Measurements from ENCODE around the gene TMX1.
A peak's percentile ranks its signal among the peaks of the same experiment; 100 is the strongest.
"Not testable (repeated sequence)": the region's sequence is repeated elsewhere in the genome, so short reads cannot be mapped to it uniquely, and the experiment has no call there.

TMX1 gene

GRCh38 chr14:51239813-51240803 is at the start of gene TMX1:
TSS of gene TMX1 (plus strand) at chr14:51240247. CDS start at chr14:51240293, 46 bp downstream.
- DNase-seq (ENCODE audit: low read depth, low spot score), result peak; percentile 99

- no peak for DNase-seq (ENCODE audit: low read depth, low spot score)
Observed at GRCh38 chr14:51201890-51202289, 38.2 kb upstream of the TMX1 start.

GRCh38 chr14:51202914-51203665 is 37.0 kb upstream of the TMX1 start:
- no peak for DNase-seq (ENCODE audit: low read depth, low spot score)

- DNase-seq (ENCODE audit: low read depth, low spot score), result no peak
Observed at GRCh38 chr14:51203881-51204280, 36.2 kb upstream of the TMX1 start.

GRCh38 chr14:51205486-51205885 is 34.6 kb upstream of the TMX1 start:
- DNase-seq (ENCODE audit: low read depth, low spot score), result no peak

GRCh38 chr14:51206462-51206861 is 33.6 kb upstream of the TMX1 start:
- DNase-seq (ENCODE audit: low read depth, low spot score), result no peak

- DNase-seq (ENCODE audit: low read depth, low spot score), result no peak
Observed at GRCh38 chr14:51207621-51208020, 32.4 kb upstream of the TMX1 start.

- no peak for DNase-seq (ENCODE audit: low read depth, low spot score)
Observed at GRCh38 chr14:51208982-51209381, 31.1 kb upstream of the TMX1 start.

- DNase-seq (ENCODE audit: low read depth, low spot score), result no peak
Observed at GRCh38 chr14:51209457-51209856, 30.6 kb upstream of the TMX1 start.

GRCh38 chr14:51210594-51210993 is 29.5 kb upstream of the TMX1 start:
- DNase-seq (ENCODE audit: low read depth, low spot score), result no peak

- no peak for DNase-seq (ENCODE audit: low read depth, low spot score)
Observed at GRCh38 chr14:51211149-51211548, 28.9 kb upstream of the TMX1 start.

GRCh38 chr14:51216602-51217001 is 23.4 kb upstream of the TMX1 start:
- no peak for DNase-seq (ENCODE audit: low read depth, low spot score)

GRCh38 chr14:51219473-51220448 is 20.3 kb upstream of the TMX1 start:
- DNase-seq (ENCODE audit: low read depth, low spot score), result no peak

GRCh38 chr14:51223463-51223862 is 16.6 kb upstream of the TMX1 start:
- not testable (repeated sequence) for DNase-seq (ENCODE audit: low read depth, low spot score)

- no peak for DNase-seq (ENCODE audit: low read depth, low spot score)
Observed at GRCh38 chr14:51224551-51224950, 15.5 kb upstream of the TMX1 start.

- DNase-seq (ENCODE audit: low read depth, low spot score), result no peak
Observed at GRCh38 chr14:51225751-51226150, 14.3 kb upstream of the TMX1 start.

- no peak for DNase-seq (ENCODE audit: low read depth, low spot score)
Observed at GRCh38 chr14:51228391-51228790, 11.7 kb upstream of the TMX1 start.

GRCh38 chr14:51228890-51229289 is 11.2 kb upstream of the TMX1 start:
- no peak for DNase-seq (ENCODE audit: low read depth, low spot score)

GRCh38 chr14:51236314-51236713 is 3.7 kb upstream of the TMX1 start:
- DNase-seq (ENCODE audit: low read depth, low spot score), result no peak

GRCh38 chr14:51240804-51241380 is 845 bp downstream of the TMX1 start:
- DNase-seq (ENCODE audit: low read depth, low spot score), result no peak
